ENCODE measurements around the gene ST6GALNAC3. TPM values are rescaled to one million over a fixed set of nuclear protein-coding genes. Genes with fewer than 3 reads are reported as not detected.

Gene ST6GALNAC3
- polyA plus RNA-seq, 4 donors = under 0.01 to 21.7 (median 2.6) TPM

DNA sequence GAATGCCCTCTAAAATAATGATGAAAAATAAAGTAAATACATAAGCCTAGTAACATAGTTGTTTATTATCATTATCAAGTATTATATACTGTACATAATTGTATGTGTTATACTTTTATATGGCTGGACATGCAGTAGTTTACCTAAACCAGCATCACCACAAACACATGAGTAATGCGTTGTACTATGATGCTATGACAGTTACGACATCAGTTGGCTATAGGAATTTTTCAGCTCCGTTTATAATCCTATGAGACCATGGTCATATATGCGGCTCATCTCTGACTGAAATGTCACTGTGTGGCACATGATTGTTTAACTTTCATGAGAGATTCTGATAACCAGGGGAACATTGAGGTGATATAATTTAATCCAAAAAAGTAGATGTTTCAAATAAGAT, 352.1 kb downstream of the ST6GALNAC3 start:
- Histone ChIP-seq H3K27me3 (ENCODE audit: control insufficient read depth in 3 of 3, insufficient read depth in 3 of 3, low read length in 3 of 3) (no peaks in the 10 kb centered on the region), H3K36me3 (ENCODE audit: control insufficient read depth in 3 of 3, insufficient read depth in 2 of 3, low read depth in 1 of 3, low read length in 3 of 3) (no peaks in the 10 kb centered on the region), H3K9me3 (ENCODE audit: control insufficient read depth in 2 of 2, insufficient read depth in 1 of 2, low read depth in 1 of 2, low read length in 1 of 2) (no peaks in the 10 kb centered on the region), H3K4me3 (ENCODE audit: low read depth in 1 of 3, low read length in 3 of 3) (no peak overlapping the region), H3K4me1 (ENCODE audit: control insufficient read depth in 3 of 3, insufficient read depth in 2 of 3, low read depth in 1 of 3, low read length in 2 of 3) (no peaks in the 10 kb centered on the region), H3K27ac (ENCODE audit: low read depth in 1 of 3, low read length in 2 of 3) (no peak overlapping the region)
- WGBS, 3 donors = 93 to 97% (median 95%) methylated on average over 4 of the region's 4 CpGs
- FAIRE-seq (no peak), DNase-seq (no peak)

GRCh38 chr1:76428028-76428427, 353.5 kb downstream of the ST6GALNAC3 start:
- no peak overlapping the region for H3K4me3 ChIP-seq (ENCODE audit: low read depth in 1 of 3, low read length in 3 of 3)

GRCh38 chr1:76430531-76430930, 356.0 kb downstream of the ST6GALNAC3 start:
- 61 to 73% (median 65%) methylated on average over 3 of the region's 3 CpGs for WGBS, 3 donors
- no peak for DNase-seq
- Histone ChIP-seq H3K36me3 (ENCODE audit: control insufficient read depth in 3 of 3, insufficient read depth in 2 of 3, low read depth in 1 of 3, low read length in 3 of 3) (no peaks in the 10 kb centered on the region), H3K27ac (ENCODE audit: low read depth in 1 of 3, low read length in 2 of 3) (no peak overlapping the region), H3K4me1 (ENCODE audit: control insufficient read depth in 3 of 3, insufficient read depth in 2 of 3, low read depth in 1 of 3, low read length in 2 of 3) (no peaks in the 10 kb centered on the region), H3K27me3 (ENCODE audit: control insufficient read depth in 3 of 3, insufficient read depth in 3 of 3, low read length in 3 of 3) (no peaks in the 10 kb centered on the region), H3K9me3 (ENCODE audit: control insufficient read depth in 2 of 2, insufficient read depth in 1 of 2, low read depth in 1 of 2, low read length in 1 of 2) (no peaks in the 10 kb centered on the region), H3K4me3 (ENCODE audit: low read depth in 1 of 3, low read length in 3 of 3) (no peak overlapping the region)
- FAIRE-seq = no peak

More at GRCh38 chr1:76428028-76428427, 353.5 kb downstream of the ST6GALNAC3 start:
- Histone ChIP-seq H3K36me3 (ENCODE audit: control insufficient read depth in 3 of 3, insufficient read depth in 2 of 3, low read depth in 1 of 3, low read length in 3 of 3) (no peaks in the 10 kb centered on the region), H3K4me1 (ENCODE audit: control insufficient read depth in 3 of 3, insufficient read depth in 2 of 3, low read depth in 1 of 3, low read length in 2 of 3) (no peaks in the 10 kb centered on the region), H3K27me3 (ENCODE audit: control insufficient read depth in 3 of 3, insufficient read depth in 3 of 3, low read length in 3 of 3) (no peaks in the 10 kb centered on the region), H3K27ac (ENCODE audit: low read depth in 1 of 3, low read length in 2 of 3) (no peak overlapping the region), H3K9me3 (ENCODE audit: control insufficient read depth in 2 of 2, insufficient read depth in 1 of 2, low read depth in 1 of 2, low read length in 1 of 2) (no peaks in the 10 kb centered on the region)
- 87 to 93% (median 92%) methylated on average over 2 of the region's 2 CpGs for WGBS, 3 donors
- FAIRE-seq (no peak), DNase-seq (no peak)

DNA sequence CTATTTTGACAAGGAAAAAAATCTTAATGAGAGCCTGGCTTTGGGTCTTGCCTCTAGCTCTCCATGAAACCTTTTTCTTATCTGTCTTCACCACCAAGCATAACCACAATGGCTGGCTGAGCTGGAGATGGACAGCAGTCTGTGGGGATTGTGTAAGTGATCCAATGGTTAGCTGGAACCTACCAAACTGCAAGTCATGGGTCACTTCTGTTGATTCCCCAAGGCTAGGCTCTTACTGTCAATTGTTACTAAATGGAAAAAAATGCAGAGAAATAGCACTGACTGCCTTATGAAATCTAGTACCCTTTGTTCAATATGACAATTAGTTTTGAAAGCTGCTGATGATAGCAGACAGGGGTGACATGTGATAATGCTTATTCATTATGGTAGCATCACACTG, 359.0 kb downstream of the ST6GALNAC3 start:
- DNase-seq (no peak), FAIRE-seq (no peak)
- no peaks in the 10 kb centered on the region for H3K4me1 ChIP-seq (ENCODE audit: control insufficient read depth in 3 of 3, insufficient read depth in 2 of 3, low read depth in 1 of 3, low read length in 2 of 3)
- no peaks in the 10 kb centered on the region for H3K36me3 ChIP-seq (ENCODE audit: control insufficient read depth in 3 of 3, insufficient read depth in 2 of 3, low read depth in 1 of 3, low read length in 3 of 3)
- no peaks in the 10 kb centered on the region for H3K27me3 ChIP-seq (ENCODE audit: control insufficient read depth in 3 of 3, insufficient read depth in 3 of 3, low read length in 3 of 3)
- H3K27ac ChIP-seq (ENCODE audit: low read depth in 1 of 3, low read length in 2 of 3) = no peak overlapping the region
- H3K4me3 ChIP-seq (ENCODE audit: low read depth in 1 of 3, low read length in 3 of 3) = no peak overlapping the region
- H3K9me3 ChIP-seq (ENCODE audit: control insufficient read depth in 2 of 2, insufficient read depth in 1 of 2, low read depth in 1 of 2, low read length in 1 of 2) = no peaks in the 10 kb centered on the region

DNA sequence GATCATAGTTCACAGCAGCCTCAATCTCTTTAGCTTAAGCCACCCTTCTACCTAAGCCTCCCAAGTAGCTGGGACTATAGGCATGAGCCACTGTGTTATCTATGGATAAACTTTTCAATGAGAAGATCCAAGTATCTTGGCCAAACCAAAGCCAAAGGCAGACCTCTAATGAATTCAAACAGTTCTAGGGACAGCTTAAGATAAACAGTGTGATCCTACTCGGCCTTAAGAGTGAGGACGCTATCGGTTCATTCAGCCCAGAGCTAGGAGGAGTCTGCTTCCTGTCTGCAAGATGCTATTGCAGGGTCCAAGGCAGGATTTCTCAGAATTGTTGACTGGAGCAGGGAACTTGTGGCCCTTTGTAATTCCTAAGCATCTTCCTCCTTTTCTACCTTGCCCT, 368.7 kb downstream of the ST6GALNAC3 start:
- no peak for DNase-seq
- peaks cover 0 to 6% of the 10 kb centered on the region in 2 donors for H3K9me3 ChIP-seq (ENCODE audit: control insufficient read depth in 2 of 2, insufficient read depth in 1 of 2, low read depth in 1 of 2, low read length in 1 of 2)
- WGBS, 3 donors = 71 to 88% (median 72%) methylated on average over 3 of the region's 3 CpGs
- H3K4me3 ChIP-seq (ENCODE audit: low read depth in 1 of 3, low read length in 3 of 3) = no peak overlapping the region
- H3K36me3 ChIP-seq (ENCODE audit: control insufficient read depth in 3 of 3, insufficient read depth in 2 of 3, low read depth in 1 of 3, low read length in 3 of 3) = no peaks in the 10 kb centered on the region
- no peaks in the 10 kb centered on the region for H3K4me1 ChIP-seq (ENCODE audit: control insufficient read depth in 3 of 3, insufficient read depth in 2 of 3, low read depth in 1 of 3, low read length in 2 of 3)
- H3K27ac ChIP-seq (ENCODE audit: low read depth in 1 of 3, low read length in 2 of 3) = no peak overlapping the region
- H3K27me3 ChIP-seq (ENCODE audit: control insufficient read depth in 3 of 3, insufficient read depth in 3 of 3, low read length in 3 of 3) = no peaks in the 10 kb centered on the region
- no peak for FAIRE-seq

GRCh38 chr1:76444773-76445172, 370.2 kb downstream of the ST6GALNAC3 start:
- DNase-seq = no peak
- Histone ChIP-seq H3K4me1 (ENCODE audit: control insufficient read depth in 3 of 3, insufficient read depth in 2 of 3, low read depth in 1 of 3, low read length in 2 of 3) (no peaks in the 10 kb centered on the region), H3K36me3 (ENCODE audit: control insufficient read depth in 3 of 3, insufficient read depth in 2 of 3, low read depth in 1 of 3, low read length in 3 of 3) (no peaks in the 10 kb centered on the region), H3K27ac (ENCODE audit: low read depth in 1 of 3, low read length in 2 of 3) (no peak overlapping the region), H3K27me3 (ENCODE audit: control insufficient read depth in 3 of 3, insufficient read depth in 3 of 3, low read length in 3 of 3) (no peaks in the 10 kb centered on the region), H3K9me3 (ENCODE audit: control insufficient read depth in 2 of 2, insufficient read depth in 1 of 2, low read depth in 1 of 2, low read length in 1 of 2) (peaks cover 0 to 12% of the 10 kb centered on the region in 2 donors), H3K4me3 (ENCODE audit: low read depth in 1 of 3, low read length in 3 of 3) (no peak overlapping the region)
- WGBS, 3 donors = 73 to 88% (median 85%) methylated on average over 1 of the region's 1 CpG
- no peak for FAIRE-seq

DNA sequence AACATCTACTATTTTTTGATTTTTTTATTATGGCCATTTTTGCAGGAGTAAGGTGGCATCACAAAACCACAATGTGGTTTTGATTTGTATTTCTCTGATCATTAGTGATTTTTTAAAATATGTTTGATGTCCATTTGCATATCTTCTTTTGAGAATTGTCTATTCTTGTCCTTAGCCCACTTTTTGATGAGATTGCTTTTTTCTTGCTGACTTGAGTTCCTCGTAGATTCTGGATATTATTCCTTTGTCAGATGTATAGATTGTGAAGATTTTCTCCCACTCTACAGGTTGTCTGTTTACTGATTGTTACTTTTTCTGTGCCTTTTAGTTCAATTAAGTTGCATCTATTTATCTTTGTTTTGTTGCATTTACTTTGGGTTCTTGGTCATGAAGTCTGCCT, 375.7 kb downstream of the ST6GALNAC3 start:
- 88 to 92% (median 88%) methylated on average over 1 of the region's 1 CpG for WGBS, 3 donors
- H3K4me3 ChIP-seq (ENCODE audit: low read depth in 1 of 3, low read length in 3 of 3) = no peak overlapping the region

DNA sequence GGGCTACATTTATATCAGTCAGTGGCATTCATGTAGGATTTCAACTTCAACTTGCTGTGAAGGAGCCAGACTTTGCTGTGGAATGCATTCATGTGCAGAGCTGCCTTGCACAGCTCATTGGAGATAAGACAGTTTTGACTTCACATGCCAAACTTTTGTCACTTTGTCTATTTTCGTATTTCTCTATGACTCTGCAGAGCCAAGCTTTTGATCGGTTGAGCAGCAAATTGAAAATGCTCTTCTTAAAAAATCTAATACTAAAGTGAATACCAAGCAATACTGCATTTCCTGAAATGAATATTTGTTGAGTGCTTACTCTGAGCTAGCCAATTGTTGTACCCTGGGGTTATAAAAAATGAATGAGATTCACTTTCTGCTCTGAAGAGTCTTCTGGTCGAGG, 388.7 kb downstream of the ST6GALNAC3 start:
- no peaks in the 10 kb centered on the region for H3K27me3 ChIP-seq (ENCODE audit: control insufficient read depth in 3 of 3, insufficient read depth in 3 of 3, low read length in 3 of 3)
- no peak overlapping the region for H3K4me3 ChIP-seq (ENCODE audit: low read depth in 1 of 3, low read length in 3 of 3)
- DNase-seq = no peak
- H3K27ac ChIP-seq (ENCODE audit: low read depth in 1 of 3, low read length in 2 of 3) = no peak overlapping the region
- 67 to 85% (median 74%) methylated on average over 3 of the region's 3 CpGs for WGBS, 3 donors
- H3K9me3 ChIP-seq (ENCODE audit: control insufficient read depth in 2 of 2, insufficient read depth in 1 of 2, low read depth in 1 of 2, low read length in 1 of 2) = no peaks in the 10 kb centered on the region
- FAIRE-seq = no peak
- no peaks in the 10 kb centered on the region for H3K4me1 ChIP-seq (ENCODE audit: control insufficient read depth in 3 of 3, insufficient read depth in 2 of 3, low read depth in 1 of 3, low read length in 2 of 3)
- no peaks in the 10 kb centered on the region for H3K36me3 ChIP-seq (ENCODE audit: control insufficient read depth in 3 of 3, insufficient read depth in 2 of 3, low read depth in 1 of 3, low read length in 3 of 3)

More for the DNA sequence above, 375.7 kb downstream of the ST6GALNAC3 start:
- H3K36me3 ChIP-seq (ENCODE audit: control insufficient read depth in 3 of 3, insufficient read depth in 2 of 3, low read depth in 1 of 3, low read length in 3 of 3) = no peaks in the 10 kb centered on the region
- FAIRE-seq = no peak
- H3K27ac ChIP-seq (ENCODE audit: low read depth in 1 of 3, low read length in 2 of 3) = no peak overlapping the region
- no peaks in the 10 kb centered on the region for H3K27me3 ChIP-seq (ENCODE audit: control insufficient read depth in 3 of 3, insufficient read depth in 3 of 3, low read length in 3 of 3)
- no peak for DNase-seq
- no peaks in the 10 kb centered on the region for H3K4me1 ChIP-seq (ENCODE audit: control insufficient read depth in 3 of 3, insufficient read depth in 2 of 3, low read depth in 1 of 3, low read length in 2 of 3)
- H3K9me3 ChIP-seq (ENCODE audit: control insufficient read depth in 2 of 2, insufficient read depth in 1 of 2, low read depth in 1 of 2, low read length in 1 of 2) = peaks cover 0 to 15% of the 10 kb centered on the region in 2 donors

- FAIRE-seq = no peak
- 70 to 79% (median 72%) methylated on average over 3 of the region's 3 CpGs for WGBS, 3 donors
- H3K4me1 ChIP-seq (ENCODE audit: control insufficient read depth in 3 of 3, insufficient read depth in 2 of 3, low read depth in 1 of 3, low read length in 2 of 3) = no peaks in the 10 kb centered on the region
- no peaks in the 10 kb centered on the region for H3K36me3 ChIP-seq (ENCODE audit: control insufficient read depth in 3 of 3, insufficient read depth in 2 of 3, low read depth in 1 of 3, low read length in 3 of 3)
- H3K27ac ChIP-seq (ENCODE audit: low read depth in 1 of 3, low read length in 2 of 3) = no peak overlapping the region
- DNase-seq = no peak
- H3K9me3 ChIP-seq (ENCODE audit: control insufficient read depth in 2 of 2, insufficient read depth in 1 of 2, low read depth in 1 of 2, low read length in 1 of 2) = no peaks in the 10 kb centered on the region
- H3K27me3 ChIP-seq (ENCODE audit: control insufficient read depth in 3 of 3, insufficient read depth in 3 of 3, low read length in 3 of 3) = no peaks in the 10 kb centered on the region
- no peak overlapping the region for H3K4me3 ChIP-seq (ENCODE audit: low read depth in 1 of 3, low read length in 3 of 3)
Measured at GRCh38 chr1:76463849-76464248, 389.3 kb downstream of the ST6GALNAC3 start.

Measured in small intestine (tissue), 7 donors.